Right lobe of liver (tissue), 6 donors: ENCODE results near the gene VAC14. TPM values are rescaled to one million over a fixed set of nuclear protein-coding genes. Genes with fewer than 3 reads are reported as not detected.

Experiments
- ATAC-seq, 4 donors: fragments of 200-7000 bp; cut with Tn5 transposase; one replicate each; pipeline ENCODE4 v1.9.1; 2020; ENCODE audit warnings: mild to moderate bottlenecking in 4 of 4, moderate library complexity in 4 of 4
- DNase-seq, 3 donors: peaks; one replicate each; pipeline ENCODE4 v3.0.0-alpha.2; 2020
- H3K27ac ChIP-seq, 3 donors: fragments of 200-600 bp; one replicate each; pipeline ENCODE4 v1.8.0; 2022
- H3K27me3 ChIP-seq, 2 donors: fragments of 200-600 bp; one replicate each; pipeline ENCODE4 v1.8.0; 2022
- H3K36me3 ChIP-seq, 4 donors: fragments of 200-600 bp; sonication (generic) in 1 of 4; one replicate each; pipeline versions ENCODE4 v1.5.1 to v1.8.0; 2017 to 2022; ENCODE audit warnings: control low read depth in 1 of 4
- H3K4me1 ChIP-seq, 4 donors: fragments of 200-600 bp; sonication (generic) in 1 of 4; one replicate each; pipeline versions ENCODE4 v1.5.1 to v1.8.0; 2017 to 2022; ENCODE audit warnings: control low read depth in 1 of 4
- H3K4me3 ChIP-seq, 3 donors: fragments of 200-600 bp; one replicate each; pipeline ENCODE4 v1.8.0; 2022
- H3K9me3 ChIP-seq, 4 donors: fragments of 200-600 bp; sonication (generic) in 1 of 4; one replicate each; pipeline versions ENCODE4 v1.5.1 to v1.8.0; 2017 to 2022; ENCODE audit warnings: control low read depth in 1 of 4
- CTCF ChIP-seq, 4 donors: fragments of 200-600 bp in 3 of 4; fragments of 450-650 bp in 1 of 4; IDR thresholded peaks; one replicate each; pipeline versions ENCODE4 v1.5.1 to v1.8.0; 2016 to 2022; ENCODE audit warnings: antibody characterized with exemption in 4 of 4, mild to moderate bottlenecking in 2 of 4
- POLR2A ChIP-seq: fragments of 450-650 bp; IDR thresholded peaks from one replicate; pipeline ENCODE4 v1.6.1; 2017; ENCODE audit warnings: antibody characterized with exemption, mild to moderate bottlenecking
- WGBS: methylation state at CpG from one replicate; pipeline ENCODE4 v1.1.6; 2018; ENCODE audit warnings: low coverage, low lambda C conversion rate; ENCODE audit not compliant: insufficient coverage; ENCODE audit errors: missing lambda C conversion rate; 5-methylcytosine and 5-hydroxymethylcytosine counted together
- intact Hi-C, 2 donors: fragments of 100-400 bp; cut with DNase I; formaldehyde crosslinking; loops; one replicate each; pipeline versions ENCODE4 v1.11.2 to v1.14.1; 2022
- total RNA-seq, 6 experiments: library from RNA; depleted of rRNA in 2 of 6; stranded (reverse); fragments of >200 nt in 2 of 6; fragmentation: NEBNext Ultra II Directional in 3 of 6; extraction: Animal tissue kit (Norgen Biotek cat#: 25700) in 3 of 6; gene quantifications; one replicate each; pipeline versions ENCODE4 v1.1.0 to v1.2.4, GENCODE V29; 2016 to 2023
- donor health status: DM: no; HTN: yes; CAD: no.
- donor health status: DM: no; HTN: no; CAD: no.
- donor health status: DM: no; HTN: no; CAD: no.
- donor health status: DM: no; HTN: yes; CAD: no.
- donor health status: DM: no; HTN: yes; CAD: no.

The VAC14 gene
- total RNA-seq, 6 experiments from 2014 or later = 14.3 to 40.2 (median 23.4) TPM

- 93% methylated on average over 3 of the region's 4 CpGs for WGBS
- ATAC-seq = no peak
- no peak for TF ChIP-seq POLR2A
- no peak for TF ChIP-seq CTCF (IDR thresholded peaks at IDR 0.05)
- H3K36me3 ChIP-seq = peaks cover 0 to 9% (median 0%) of the 10 kb centered on the region in 4 donors
- H3K4me3 ChIP-seq = no peak overlapping the region
- no peak for DNase-seq
- no peaks in the 10 kb centered on the region for H3K27me3 ChIP-seq
- H3K4me1 ChIP-seq = peaks cover 0 to 11% (median 4%) of the 10 kb centered on the region in 4 donors
- H3K27ac ChIP-seq = no peak overlapping the region
- H3K9me3 ChIP-seq = no peaks in the 10 kb centered on the region
- intact Hi-C loops = loop anchor here in 1 of 2 donors (5.0 kb wide), 1 partner anchor 85 kb away; no protein-coding TSS in a partner anchor
Measured at GRCh38 chr16:70767377-70768202, 33.4 kb downstream of the VAC14 start.

- H3K27me3 ChIP-seq = no peaks in the 10 kb centered on the region
- H3K9me3 ChIP-seq = no peaks in the 10 kb centered on the region
- peaks cover 0 to 9% (median 0%) of the 10 kb centered on the region in 4 donors for H3K36me3 ChIP-seq
- H3K4me1 ChIP-seq = peaks cover 0 to 11% (median 4%) of the 10 kb centered on the region in 4 donors
- no peak overlapping the region for H3K27ac ChIP-seq
- intact Hi-C loops = loop anchor here in 1 of 2 donors (5.0 kb wide), 1 partner anchor 84 kb away; no protein-coding TSS in a partner anchor
- TF ChIP-seq CTCF (IDR thresholded peaks at IDR 0.05) (no peak), POLR2A (no peak)
- no peak overlapping the region for H3K4me3 ChIP-seq
- DNase-seq = no peak
- WGBS = 89% methylated on average over 1 of the region's 4 CpGs
- no peak for ATAC-seq
Measured at GRCh38 chr16:70766658-70767057, 34.3 kb downstream of the VAC14 start.

- ATAC-seq (no peak), DNase-seq (no peak)
- H3K4me1 ChIP-seq = peaks cover 0 to 13% (median 4%) of the 10 kb centered on the region in 4 donors
- peaks cover 0 to 4% (median 0%) of the 10 kb centered on the region in 4 donors for H3K36me3 ChIP-seq
- no peaks in the 10 kb centered on the region for H3K27me3 ChIP-seq
- H3K4me3 ChIP-seq = no peak overlapping the region
- H3K27ac ChIP-seq = no peak overlapping the region
- 62% methylated on average over 2 of the region's 8 CpGs for WGBS
- H3K9me3 ChIP-seq = no peaks in the 10 kb centered on the region
- intact Hi-C loops = loop anchor here in 1 of 2 donors (5.0 kb wide), 1 partner anchor 84 kb away; no protein-coding TSS in a partner anchor
- TF ChIP-seq POLR2A = no peak
- no peak for TF ChIP-seq CTCF (IDR thresholded peaks at IDR 0.05)
Measured at GRCh38 chr16:70766176-70766575, 34.8 kb downstream of the VAC14 start.

- ATAC-seq (no peak), DNase-seq (no peak)
- Histone ChIP-seq H3K4me1 (peaks cover 0 to 10% (median under 1%) of the 10 kb centered on the region in 4 donors), H3K4me3 (no peak overlapping the region), H3K27ac (no peak overlapping the region), H3K9me3 (no peaks in the 10 kb centered on the region), H3K36me3 (peaks cover 0 to 4% (median 0%) of the 10 kb centered on the region in 4 donors), H3K27me3 (no peaks in the 10 kb centered on the region)
- 91% methylated on average over 4 of the region's 8 CpGs for WGBS
- intact Hi-C loops = loop anchor here in 1 of 2 donors (5.0 kb wide), 1 partner anchor 83 kb away; no protein-coding TSS in a partner anchor
- TF ChIP-seq POLR2A (no peak), CTCF (IDR thresholded peaks at IDR 0.05) (no peak)
Measured at GRCh38 chr16:70765491-70765890, 35.5 kb downstream of the VAC14 start.
